Embryonic facial prominence (tissue), 1 donor: ENCODE data around the gene GNRH2.
"Not testable (repeated sequence)": the region's sequence is repeated elsewhere in the genome, so short reads cannot be mapped to it uniquely, and the experiment has no call there.

Experiments used
- DNase-seq: peaks from one replicate; pipeline ENCODE4 v3.0.0-alpha.2; 2016; ENCODE audit errors: extremely low spot score

Gene GNRH2

DNA sequence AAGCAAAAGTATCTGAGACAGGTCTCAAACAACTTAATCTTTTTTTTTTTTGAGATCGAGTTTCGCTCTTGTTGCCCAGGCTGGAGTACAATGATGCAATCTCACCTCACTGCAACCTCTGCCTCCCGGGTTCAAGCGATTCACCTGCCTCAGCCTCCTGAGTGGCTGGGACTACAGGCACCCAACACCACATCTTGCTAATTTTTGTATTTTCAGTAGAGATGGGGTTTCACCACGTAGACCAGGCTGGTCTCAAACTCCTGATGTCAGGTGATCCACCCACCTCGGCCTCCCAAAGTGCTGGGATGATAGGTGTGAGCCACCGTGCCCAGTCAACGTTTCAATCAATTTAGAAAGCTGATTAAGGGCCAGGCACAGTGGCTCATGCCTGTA lies 29.8 kb downstream of the GNRH2 start:
- DNase-seq, result not testable (repeated sequence)

DNA sequence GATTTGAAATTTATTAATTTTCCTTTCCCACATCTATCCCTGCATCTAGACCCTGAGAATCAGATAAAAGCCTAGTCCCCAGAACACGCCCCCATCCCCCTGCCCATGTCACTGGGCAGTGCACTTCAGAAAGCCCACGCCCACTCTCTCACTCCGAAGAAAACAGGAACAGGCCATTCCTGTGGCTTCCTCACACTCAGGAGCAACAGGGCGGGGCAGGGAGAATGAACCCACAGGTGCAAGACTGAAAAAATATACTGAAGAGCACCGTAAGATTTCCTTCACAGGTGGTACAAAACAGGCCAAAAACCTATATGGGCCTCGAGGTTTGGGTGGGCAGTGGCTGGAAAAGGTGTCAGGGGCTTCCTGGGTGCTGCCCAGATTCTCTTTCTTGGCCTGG lies 31.4 kb downstream of the GNRH2 start:
- DNase-seq, result no peak

DNA sequence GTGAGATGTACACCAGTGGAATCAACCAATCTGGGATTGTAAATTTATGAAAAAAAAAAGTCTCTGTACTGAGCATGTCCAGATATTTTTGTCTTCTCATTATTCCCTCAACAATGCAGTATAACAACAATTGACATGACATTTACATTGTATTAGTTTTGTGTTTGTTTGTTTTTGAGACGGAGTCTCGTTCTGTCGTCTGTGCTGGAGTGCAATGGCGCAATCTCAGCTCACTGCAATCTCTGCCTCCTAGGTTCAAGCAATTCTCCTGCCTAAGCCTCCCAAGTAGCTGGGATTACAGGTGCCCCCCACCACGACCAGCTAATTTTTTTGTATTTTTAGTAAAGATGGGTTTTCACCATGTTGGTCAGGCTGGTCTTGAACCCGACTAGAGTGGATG lies 31.9 kb downstream of the GNRH2 start:
- not testable (repeated sequence) for DNase-seq

DNA sequence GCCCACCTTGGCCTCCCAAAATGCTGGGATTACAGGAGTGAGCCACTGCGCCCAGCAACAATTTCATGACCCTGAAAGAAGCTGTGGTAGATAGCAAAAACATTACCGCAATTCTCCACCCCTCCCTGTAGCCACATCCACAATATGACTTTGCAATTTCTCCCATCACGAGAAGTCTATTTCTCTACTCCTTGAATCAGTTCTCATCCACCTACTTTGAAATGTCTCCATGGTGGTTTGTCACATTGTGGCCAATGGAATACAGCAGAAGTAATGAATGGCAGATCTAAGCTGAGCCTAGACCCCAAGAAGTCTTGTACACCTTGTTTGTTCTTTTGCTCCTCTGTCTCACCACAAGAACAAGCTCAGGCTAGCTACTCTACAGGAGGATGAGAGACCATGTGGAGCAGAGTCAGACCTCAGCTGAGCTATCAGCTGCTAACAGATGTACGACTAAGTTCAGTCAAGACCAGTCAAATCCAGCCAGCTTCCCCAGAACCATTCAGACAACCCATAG lies 34.3 kb downstream of the GNRH2 start:
- DNase-seq, result no peak

DNA sequence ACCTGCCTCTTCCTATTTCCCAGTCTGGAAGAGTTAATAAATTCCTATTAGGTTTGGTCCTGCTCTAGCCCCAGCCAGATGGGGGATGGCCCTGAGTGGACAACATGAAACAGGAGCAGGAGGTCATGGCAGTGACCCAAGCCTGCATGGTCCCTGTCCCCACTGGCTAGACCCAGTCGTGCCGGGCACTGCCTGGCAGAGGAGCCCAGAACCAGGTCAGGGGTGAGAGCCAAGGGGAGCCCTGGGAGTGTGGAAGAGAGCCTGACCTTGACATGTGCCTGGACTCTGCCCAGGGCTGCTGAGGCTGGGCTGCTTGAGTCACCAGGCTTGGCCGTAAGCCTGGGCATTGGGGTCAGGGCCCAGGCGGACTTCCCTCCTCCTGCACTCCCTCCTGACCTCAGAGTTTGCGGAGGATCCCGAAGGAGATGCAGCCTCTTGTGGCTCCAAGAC lies 37.5 kb downstream of the GNRH2 start:
- no peak for DNase-seq

DNA sequence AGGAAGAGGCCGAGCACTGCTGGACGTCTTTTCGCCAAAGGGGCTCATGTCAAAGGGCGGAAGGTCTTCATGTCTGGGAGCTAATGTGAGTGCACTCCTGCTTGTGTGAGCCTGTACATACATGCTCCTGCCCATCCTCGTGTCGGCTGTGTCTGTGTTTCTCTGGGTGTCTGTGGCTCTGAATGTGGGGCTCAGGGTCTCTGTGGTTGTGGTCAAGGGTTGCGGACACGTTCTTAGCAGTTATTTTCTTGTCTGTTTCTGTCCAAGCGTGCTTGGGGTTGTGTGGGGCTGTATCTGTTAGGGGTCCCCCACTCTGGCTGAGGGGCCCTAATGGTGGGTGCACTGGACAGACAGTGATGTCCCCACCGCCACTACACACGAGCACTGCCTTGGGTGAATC lies 38.2 kb downstream of the GNRH2 start:
- no peak for DNase-seq

DNA sequence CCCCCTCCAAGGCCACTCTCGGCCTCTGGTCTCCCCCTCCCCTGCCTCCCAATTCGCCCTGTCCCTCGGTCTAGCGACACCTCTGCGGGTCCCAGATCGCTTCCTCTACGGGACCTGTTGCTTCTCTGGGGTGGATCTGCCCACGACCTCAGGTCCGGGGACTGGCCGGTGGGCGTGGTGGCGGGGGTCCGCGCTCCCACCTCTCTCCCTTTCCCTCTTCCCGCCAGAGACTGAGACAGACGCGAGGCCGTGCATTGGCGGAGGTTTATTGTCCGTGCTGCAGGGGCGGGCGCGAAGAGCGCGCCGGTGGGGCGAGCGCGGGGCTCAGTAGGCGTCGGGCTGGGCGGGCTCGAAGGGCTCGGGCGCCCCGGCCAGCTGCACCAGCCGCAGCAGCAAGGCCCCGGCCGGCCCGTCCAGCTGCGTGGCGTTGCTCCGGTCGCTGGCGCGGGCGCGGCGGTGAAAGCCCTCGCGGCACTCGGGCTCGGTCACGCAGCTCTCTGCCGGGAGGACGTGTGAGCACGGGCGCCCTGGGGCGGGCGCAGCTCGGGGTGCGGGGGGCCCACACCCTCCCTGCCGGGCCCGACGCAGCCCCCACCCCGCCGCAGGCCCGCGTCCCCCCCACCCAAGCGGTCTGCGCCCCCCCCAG lies 39.0 kb downstream of the GNRH2 start:
- no peak for DNase-seq

DNA sequence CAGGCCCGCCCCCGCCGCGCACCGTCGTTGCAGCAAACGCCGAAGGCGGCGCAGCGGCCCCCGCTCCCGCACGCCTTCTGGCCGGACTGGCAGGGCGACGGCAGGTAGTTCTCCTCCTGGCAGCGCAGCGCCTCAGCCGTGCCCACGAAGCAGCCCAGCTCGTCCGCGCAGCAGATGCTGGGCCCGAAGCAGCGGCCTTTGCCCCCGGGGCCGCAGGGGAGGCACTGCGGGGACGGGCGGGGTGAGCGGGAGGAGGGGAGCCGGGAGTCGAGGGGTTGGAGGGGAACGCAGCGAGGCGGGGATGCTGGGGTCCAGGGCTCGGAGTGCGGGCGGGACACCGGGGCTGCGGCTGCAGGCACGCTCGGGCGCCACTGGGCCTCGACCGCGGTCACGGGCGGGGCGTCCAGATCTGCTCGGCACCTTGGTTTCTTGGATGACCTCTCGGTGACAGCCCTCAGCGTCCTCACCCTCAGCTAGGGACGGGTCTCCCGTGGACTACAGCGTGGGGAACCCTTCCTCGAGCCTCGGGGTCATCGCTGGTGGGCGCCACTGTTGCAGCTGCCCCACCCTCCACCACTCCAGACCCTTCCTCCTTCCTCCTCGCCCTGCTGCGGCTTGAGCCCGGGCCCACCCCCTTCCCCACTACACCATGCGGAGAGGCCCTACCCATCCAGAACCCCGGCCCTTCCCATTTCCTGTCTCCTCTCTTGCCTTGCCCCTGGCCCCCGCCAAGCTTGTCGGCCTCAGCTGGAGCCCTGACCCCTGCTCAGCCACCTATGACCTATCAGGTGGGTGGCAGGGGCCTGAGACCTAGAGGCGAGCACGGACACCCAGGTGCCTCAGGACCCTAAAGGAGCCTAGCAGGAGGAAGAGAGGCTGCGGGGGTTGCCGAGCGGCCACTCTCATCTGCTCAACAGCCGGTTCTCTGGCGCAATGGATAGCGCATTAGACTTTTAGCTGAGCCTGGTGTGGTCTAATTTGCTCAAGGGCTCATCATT lies 39.8 kb downstream of the GNRH2 start:
- DNase-seq, result no peak

DNA sequence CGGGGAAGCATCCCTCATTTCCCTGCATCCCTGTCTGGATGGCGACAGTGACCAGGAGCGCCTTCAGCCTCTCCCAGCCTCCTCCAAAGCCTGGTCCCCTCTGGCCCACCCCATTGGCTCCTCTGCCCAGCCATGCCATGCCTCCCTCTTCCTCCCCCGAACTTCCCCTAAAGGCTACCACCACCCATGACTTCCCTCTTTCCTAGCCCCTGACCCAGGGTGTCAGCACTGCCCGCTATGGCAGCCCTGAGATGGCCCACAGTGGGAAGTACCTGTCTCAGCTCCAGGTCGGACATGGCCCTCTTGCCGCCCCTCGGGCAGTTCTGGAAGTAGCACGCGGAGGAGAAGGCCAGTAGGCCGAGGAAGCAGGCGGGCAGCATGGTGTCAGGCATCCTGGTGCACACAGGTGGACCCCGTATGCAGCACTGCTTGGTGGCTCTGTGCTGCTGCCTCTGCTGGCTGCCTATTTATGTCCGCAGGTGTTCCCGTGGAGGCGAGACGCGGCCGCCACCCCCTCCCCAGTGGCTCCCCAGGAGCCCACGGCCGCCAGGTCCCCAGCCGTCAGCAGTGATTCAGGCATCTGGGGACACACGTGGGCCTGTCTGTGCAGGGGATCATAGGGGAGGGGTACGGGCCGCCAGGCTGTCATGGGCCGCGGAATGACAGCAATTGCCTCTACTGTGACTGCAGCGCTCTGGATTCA lies 41.0 kb downstream of the GNRH2 start, which contains the start of gene AVP:
TSS of gene AVP (minus strand) at position 442 of the 703 bp plus-strand sequence. CDS start at position 392, 50 bp downstream.
- DNase-seq, result no peak

DNA sequence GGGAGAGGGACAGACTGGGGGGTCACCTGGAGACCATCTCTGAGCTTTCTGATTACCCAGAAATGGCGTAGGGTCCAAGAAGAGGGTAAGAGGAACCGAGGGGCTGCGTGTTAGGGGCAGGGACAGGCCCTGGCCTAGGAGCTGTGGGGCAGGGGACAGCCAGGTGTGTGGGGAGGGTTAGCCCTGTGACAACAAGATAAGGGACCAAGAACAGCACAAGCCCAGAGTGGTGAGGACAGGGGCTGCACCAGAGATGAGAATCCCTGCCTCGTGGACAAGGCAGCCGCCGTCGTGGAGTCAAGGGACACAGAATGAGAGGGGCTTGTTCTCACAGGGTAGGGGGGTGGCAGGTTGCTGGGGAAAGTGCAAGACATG lies 41.6 kb downstream of the GNRH2 start:
- no peak for DNase-seq

DNA sequence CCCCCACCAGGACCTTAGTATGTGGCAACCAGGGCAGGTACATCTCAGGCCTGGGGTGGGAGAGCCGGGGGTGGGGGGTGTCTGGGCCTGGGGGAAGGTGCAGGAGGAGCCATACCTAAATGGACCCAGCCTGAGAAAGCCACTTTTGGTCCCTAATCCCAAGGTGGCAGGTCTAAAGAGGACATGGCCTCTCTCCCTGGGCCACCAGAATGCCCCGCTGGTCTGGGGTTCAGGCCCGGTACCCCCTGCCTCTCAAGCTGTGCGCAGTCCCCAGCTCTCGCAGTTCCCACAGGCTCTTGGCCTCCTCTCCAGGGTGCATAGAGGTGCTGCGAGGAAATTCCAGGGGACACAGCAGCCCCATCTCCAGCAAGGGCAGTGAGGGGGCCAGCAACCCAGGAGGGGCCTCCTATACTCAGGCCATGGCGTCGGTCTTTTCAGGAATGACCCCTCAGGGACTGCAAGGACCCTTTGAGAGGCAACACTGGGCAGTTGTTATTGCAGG lies 42.2 kb downstream of the GNRH2 start:
- no peak for DNase-seq

DNA sequence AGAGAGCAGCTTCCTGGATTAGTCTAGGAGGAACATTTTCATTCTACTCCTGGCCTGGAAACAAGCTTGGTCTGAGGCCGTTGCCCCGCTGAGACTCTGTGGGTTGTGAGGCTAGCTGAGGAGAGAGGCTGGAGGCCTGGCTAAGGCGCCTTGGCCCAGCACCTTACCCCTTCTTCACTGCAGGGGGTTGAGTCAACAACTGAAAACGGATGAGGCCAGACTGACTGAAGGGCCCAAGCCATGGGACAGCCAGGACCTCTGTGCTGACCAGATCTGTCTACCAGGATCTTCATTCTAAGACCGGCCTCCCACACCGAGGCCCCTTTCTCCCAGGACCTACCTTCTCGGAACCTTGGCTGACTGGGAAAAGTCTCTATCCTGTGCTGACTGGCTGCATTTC lies 44.6 kb downstream of the GNRH2 start:
- no peak for DNase-seq

DNA sequence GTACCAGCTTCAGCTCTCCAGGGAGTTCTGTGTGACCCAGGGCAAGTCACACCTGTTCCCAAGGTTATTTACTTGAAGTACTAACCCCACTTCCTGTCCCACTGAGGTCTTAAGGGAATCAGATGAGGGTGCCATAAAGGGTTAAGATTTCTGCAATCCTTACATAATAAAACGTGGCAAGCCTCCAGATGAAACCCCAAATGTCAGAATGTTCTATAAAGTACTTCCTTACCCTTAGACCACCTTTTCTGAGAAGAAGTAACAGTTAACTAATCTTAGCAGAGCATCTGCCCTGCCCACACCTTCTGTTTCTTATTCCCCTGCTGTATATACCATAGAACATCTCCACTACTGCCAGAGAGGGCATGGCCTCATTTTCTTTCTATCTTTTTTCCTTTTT lies 47.1 kb downstream of the GNRH2 start:
- no peak for DNase-seq

DNA sequence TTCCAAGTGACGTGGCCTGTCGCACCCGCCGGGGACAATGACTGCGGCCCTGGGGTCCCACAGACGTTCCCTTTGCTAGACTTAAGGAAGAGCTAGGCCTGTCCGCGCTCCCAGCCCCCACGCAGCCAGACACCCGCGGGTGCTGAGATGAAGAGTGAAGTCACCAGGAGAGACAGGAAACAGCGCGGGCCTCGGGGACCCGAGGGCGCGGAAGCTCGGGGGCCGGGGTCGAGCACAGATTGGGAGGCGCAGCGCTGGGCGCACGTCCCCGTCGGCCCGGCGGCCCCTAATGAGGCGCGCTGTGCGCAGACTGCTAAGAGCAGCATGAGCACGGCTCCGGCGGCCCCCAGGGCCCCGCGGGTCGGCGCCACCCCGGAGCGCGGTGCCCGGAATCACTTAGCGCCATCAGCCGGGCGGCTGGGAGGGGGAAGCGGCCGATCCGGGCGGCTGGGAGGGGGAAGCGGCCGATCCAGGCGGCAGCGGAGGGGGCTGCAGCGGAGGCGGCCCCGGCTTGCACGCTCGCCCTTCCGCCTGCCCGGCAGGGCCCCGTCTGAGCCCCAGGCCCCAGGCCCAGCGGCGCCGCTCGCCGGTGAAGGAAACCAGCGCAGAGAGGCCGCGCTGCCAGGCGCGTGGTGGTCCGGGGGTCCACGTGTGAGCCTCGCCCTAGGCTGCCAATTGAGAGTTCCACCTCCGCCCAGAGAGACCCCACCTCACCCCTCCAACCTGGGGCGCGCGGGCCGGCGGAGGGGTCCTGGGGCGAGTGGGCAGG lies 49.4 kb downstream of the GNRH2 start:
- no peak for DNase-seq

DNA sequence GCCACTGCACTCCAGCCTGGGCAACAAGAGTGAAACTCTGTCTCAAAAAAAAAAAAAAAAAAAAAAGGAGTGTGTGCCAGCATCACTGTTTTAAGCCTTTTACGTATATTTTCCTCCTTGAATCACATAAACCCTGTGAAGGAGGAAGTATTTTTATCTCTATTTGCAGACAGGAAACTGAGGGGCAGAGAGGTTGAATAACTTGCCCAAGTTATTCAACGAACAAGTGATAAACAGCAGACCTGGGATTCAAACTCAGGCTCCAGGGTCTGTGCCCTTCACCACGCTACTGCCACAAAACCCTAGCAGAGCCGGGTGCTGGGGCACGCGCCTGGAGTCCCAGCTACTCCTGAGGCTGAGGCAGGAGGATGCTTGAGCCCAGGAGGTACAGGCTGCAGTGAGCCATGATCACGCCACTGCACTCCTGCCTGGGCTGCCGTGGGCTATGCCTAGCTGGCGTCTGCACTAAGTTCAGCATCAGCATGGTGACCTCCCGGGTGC lies 50.5 kb downstream of the GNRH2 start:
- DNase-seq, result no peak

DNA sequence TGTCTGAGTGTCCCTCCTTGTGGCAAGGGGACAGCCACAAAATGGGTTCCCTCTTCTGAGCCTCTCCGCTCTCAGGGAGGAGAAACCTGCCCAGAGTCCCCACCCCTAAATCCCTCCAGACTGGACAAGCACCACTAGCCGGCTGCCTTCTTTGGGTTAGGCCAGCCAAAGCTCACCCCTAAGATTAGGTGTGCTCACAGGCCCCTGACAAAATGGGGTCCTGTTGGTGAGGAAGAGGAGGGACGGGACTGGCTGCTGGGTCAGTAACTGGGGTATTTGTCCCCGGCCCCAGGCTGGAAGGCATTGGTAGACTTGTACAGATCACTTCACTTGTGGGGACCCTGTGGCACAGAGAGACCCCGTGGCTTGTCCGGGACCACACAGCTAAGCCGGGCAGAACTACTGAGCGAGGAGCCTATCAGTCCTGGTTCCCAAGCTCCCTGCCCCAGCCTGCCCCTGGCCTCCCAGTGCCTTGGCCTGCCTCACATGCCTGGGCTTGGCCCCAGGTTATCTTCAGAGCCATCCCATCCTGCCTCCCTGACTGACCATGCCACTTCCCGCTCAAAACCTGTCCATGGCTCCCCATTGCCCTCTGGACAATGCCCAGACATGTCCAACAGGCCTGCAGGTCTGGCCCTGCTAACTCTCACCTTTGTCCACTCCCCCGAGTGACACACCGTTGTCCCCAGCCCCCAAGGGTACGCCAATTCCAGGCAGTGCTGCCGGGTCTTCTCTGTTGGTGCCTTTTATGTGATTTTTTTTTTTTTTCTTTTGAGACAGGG lies 51.6 kb downstream of the GNRH2 start:
- no peak for DNase-seq
